Endothelial cell of umbilical vein (primary cell): ENCODE measurements around the gene LRRC66. TPM values are rescaled to one million over a fixed set of nuclear protein-coding genes. Genes with fewer than 3 reads are reported as not detected.

Experiments
- BruUV-seq: library from RNA; stranded (reverse); fragments of 400-500 nt; replicated peaks from 2 replicates; lab custom pipeline; 2021; lab: Mats Ljungman, UMichigan
- CTCF ChIA-PET: fragments of 300-600, 350-600 bp; sonication (Branson Sonifier 250); formaldehyde crosslinking; loops from one replicate; lab custom pipeline; 2021; ENCODE audit warnings: antibody characterized with exemption, inconsistent platforms; lab: Charles Lee
- POLR2A ChIA-PET: fragments of 300-600, 350-600 bp; sonication (Branson Sonifier 250); formaldehyde crosslinking; loops from one replicate; lab custom pipeline; 2021; ENCODE audit warnings: antibody characterized with exemption, inconsistent platforms; lab: Charles Lee
- DNase-seq: peaks from one replicate; pipeline ENCODE4 v3.0.0-alpha.2; 2011; ENCODE audit warnings: low read depth, low spot score
- FAIRE-seq: peaks from 2 replicates; lab custom pipeline; 2011; peaks lifted over from hg19 to GRCh38; lab: Jason Lieb, UNC
- H2AFZ ChIP-seq: 2 replicates; pipeline ENCODE4 v1.6.0; 2012; ENCODE audit warnings: low read depth, low read length, control low read depth, inconsistent platforms
- H3K27ac ChIP-seq: 2 replicates; pipeline ENCODE4 v1.5.1; 2011; ENCODE audit warnings: low read depth, mild to moderate bottlenecking, control low read depth, low read length, moderate library complexity; ENCODE audit not compliant: insufficient read depth
- H3K27me3 ChIP-seq, 2 experiments: 2 replicates each; pipeline versions ENCODE4 v1.6.0 to v1.6.1; 2011; ENCODE audit warnings: low read length in 2 of 2, mixed read lengths in 1 of 2; ENCODE audit not compliant: control insufficient read depth in 2 of 2, insufficient read depth in 2 of 2
- H3K36me3 ChIP-seq, 2 experiments: 2 replicates in 1 of 2; 3 replicates in 1 of 2; pipeline ENCODE4 v1.5.1; 2011; ENCODE audit warnings: low read length in 2 of 2, mild to moderate bottlenecking in 1 of 2, moderate library complexity in 1 of 2; ENCODE audit not compliant: control insufficient read depth in 2 of 2, insufficient read depth in 2 of 2; ENCODE audit errors: extremely low read depth in 1 of 2
- H3K4me1 ChIP-seq: 3 replicates; pipeline ENCODE4 v1.5.1; 2011; ENCODE audit warnings: mild to moderate bottlenecking, low read length; ENCODE audit not compliant: control insufficient read depth, insufficient read depth; ENCODE audit errors: extremely low read depth
- H3K4me2 ChIP-seq: 2 replicates; pipeline ENCODE4 v1.6.1; 2011; ENCODE audit warnings: low read length, control low read depth, mixed read lengths; ENCODE audit not compliant: insufficient read depth
- H3K4me3 ChIP-seq, 3 experiments: fragments of 200-600 bp in 1 of 3; sonication (generic), shearing (Covaris generic) in 1 of 3; replicated peaks in 1 of 3; 2 replicates each; pipeline ENCODE4 v1.5.1; 2011 to 2016; ENCODE audit warnings: control low read depth in 3 of 3, low read length in 3 of 3, mild to moderate bottlenecking in 2 of 3, inconsistent platforms in 1 of 3, low read depth in 1 of 3, moderate library complexity in 1 of 3; ENCODE audit not compliant: insufficient read depth in 1 of 3
- H3K79me2 ChIP-seq: 2 replicates; pipeline ENCODE4 v1.6.0; 2012; ENCODE audit warnings: low read length, inconsistent platforms; ENCODE audit not compliant: control insufficient read depth, insufficient read depth
- H3K9ac ChIP-seq: replicated peaks from 2 replicates; pipeline ENCODE3; 2011; ENCODE audit warnings: low read length, control low read depth; ENCODE audit not compliant: insufficient read depth; ENCODE audit errors: extremely low read depth
- H3K9me1 ChIP-seq: replicated peaks from 3 replicates; pipeline ENCODE4 v1.6.0; 2011; ENCODE audit warnings: mild to moderate bottlenecking, low read length; ENCODE audit not compliant: control insufficient read depth, insufficient read depth; ENCODE audit errors: extremely low read depth
- H3K9me3 ChIP-seq: replicated peaks from 2 replicates; pipeline ENCODE4 v1.5.1; 2012; ENCODE audit warnings: low read length, inconsistent platforms; ENCODE audit not compliant: control insufficient read depth, insufficient read depth
- H4K20me1 ChIP-seq: replicated peaks from 2 replicates; pipeline ENCODE3; 2011; ENCODE audit warnings: mild to moderate bottlenecking, low read length; ENCODE audit not compliant: control insufficient read depth, insufficient read depth; ENCODE audit errors: extremely low read depth
- EZH2 ChIP-seq: IDR thresholded peaks from 2 replicates; pipeline ENCODE4 v1.6.1; 2012; ENCODE audit warnings: borderline replicate concordance, low read depth, mild to moderate bottlenecking, moderate library complexity, low read length, inconsistent platforms; ENCODE audit not compliant: severe bottlenecking
- FOS ChIP-seq: IDR thresholded peaks from 2 replicates; pipeline ENCODE4 v1.6.1; 2011; ENCODE audit warnings: mild to moderate bottlenecking, low read length, moderate library complexity, borderline replicate concordance; ENCODE audit not compliant: insufficient read depth
- GATA2 ChIP-seq: IDR thresholded peaks from 2 replicates; pipeline ENCODE4 v1.7.0; 2011; ENCODE audit warnings: low read depth, mild to moderate bottlenecking, moderate library complexity, mixed read lengths, low read length; ENCODE audit not compliant: insufficient read length, insufficient read depth
- JUN ChIP-seq: IDR thresholded peaks from 2 replicates; pipeline ENCODE4 v1.6.1; 2011; ENCODE audit warnings: borderline replicate concordance, low read depth; ENCODE audit not compliant: insufficient read length, insufficient read depth
- MAX ChIP-seq: IDR thresholded peaks from 2 replicates; pipeline ENCODE4 v1.6.1; 2011; ENCODE audit not compliant: insufficient read depth, insufficient read length
- MYC ChIP-seq: IDR thresholded peaks from one replicate; pipeline ENCODE4 v1.6.1; 2011; ENCODE audit warnings: mild to moderate bottlenecking, low read depth, low read length
- POLR2A ChIP-seq: IDR thresholded peaks from 2 replicates; pipeline ENCODE4 v1.6.1; 2012; ENCODE audit warnings: low read depth, mild to moderate bottlenecking, control low read depth, low read length
- POLR2AphosphoS5 ChIP-seq: IDR thresholded peaks from 2 replicates; pipeline ENCODE4 v1.6.1; 2012; ENCODE audit warnings: low read depth, mild to moderate bottlenecking, control low read depth, low read length, moderate library complexity; ENCODE audit not compliant: insufficient read depth
- dilution Hi-C: fragments of 300-500 bp; cut with MboI; formaldehyde crosslinking; loops from one replicate; pipeline ENCODE4 v1.15.0; 2019; ENCODE audit warnings: low sequenced_read_pairs; ENCODE audit not compliant: extremely low pct_ligation_motif_present
- intact Hi-C: fragments of 100-400 bp; cut with micrococcal nuclease; formaldehyde crosslinking; loops from one replicate; pipeline ENCODE4 v1.10.0; 2022
- polyA plus RNA-seq, 4 experiments: library from polyadenylated mRNA; depleted of rRNA in 3 of 4; stranded (reverse) in 3 of 4; unstranded in 1 of 4; fragments of >200 nt; gene quantifications; 2 replicates each; pipeline versions ENCODE4 v1.2.1 to v1.2.3, GENCODE V29; 2011 to 2012; ENCODE audit warnings: missing spikeins in 1 of 4
- total RNA-seq: library from RNA; stranded (reverse); gene quantifications from 2 replicates; pipeline ENCODE4 v1.2.3, GENCODE V29; 2021
- TF ChIP-seq, protein P1 (sequence below), 2 donors: IDR thresholded peaks; 1 replicate in 1 of 2; 2 replicates in 1 of 2; pipeline ENCODE4 v1.5.1; 2011; ENCODE audit warnings: low read length in 2 of 2, mild to moderate bottlenecking in 2 of 2, moderate library complexity in 2 of 2, control low read depth in 1 of 2, inconsistent platforms in 1 of 2, low read depth in 1 of 2; ENCODE audit not compliant: insufficient read depth in 1 of 2; ENCODE audit errors: extremely low read depth in 1 of 2

Gene LRRC66
- total and polyA plus RNA-seq, 2 donors (not counting 3 experiments of a cell fraction or from before 2014, with no cell fraction given) = 0.15 to 0.27 TPM

DNA sequence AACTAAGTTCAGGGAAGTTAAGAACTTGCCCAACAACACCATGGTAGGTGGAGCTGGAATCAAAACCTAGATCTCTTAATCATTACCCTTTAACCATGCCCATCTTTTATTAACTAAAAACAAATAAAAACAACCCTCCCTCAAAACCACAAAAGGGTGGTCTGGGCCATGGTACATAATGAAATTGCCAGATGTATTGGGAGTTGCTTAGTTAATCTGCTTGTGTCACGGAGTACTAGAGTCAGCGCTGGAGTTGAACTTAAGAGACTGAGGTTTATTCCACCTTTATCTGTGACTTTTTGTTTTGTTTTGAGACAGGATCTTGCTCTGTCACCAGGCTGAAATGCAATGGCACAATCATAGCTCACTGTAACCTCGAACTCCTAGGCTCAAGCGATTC is 13.3 kb downstream of the LRRC66 start:
- Histone ChIP-seq H3K9me3 (no peaks in the 10 kb centered on the region), H3K4me3 (no peak overlapping the region), H2AFZ (no peak overlapping the region), H3K79me2 (no peaks in the 10 kb centered on the region), H3K36me3 (no peaks in the 10 kb centered on the region), H3K27ac (no peak overlapping the region), H3K4me2 (no peak overlapping the region), H3K4me1 (no peaks in the 10 kb centered on the region), H3K9ac (no peak overlapping the region), H3K27me3 (no peaks in the 10 kb centered on the region), H3K9me1 (no peaks in the 10 kb centered on the region), H4K20me1 (no peaks in the 10 kb centered on the region)
- no peak for DNase-seq
- POLR2A ChIA-PET = no interaction called here
- intact Hi-C loops = no loop called here
- BruUV-seq = no TSS peak
- TF ChIP-seq POLR2AphosphoS5 (no peak), POLR2A (no peak)
- FAIRE-seq = no peak
- dilution Hi-C loops = no loop called here
- CTCF ChIA-PET = interaction anchor here (0.9 kb wide), 1 partner anchor 45 kb away, joined by 3 read pairs; no protein-coding TSS in a partner anchor

GRCh38 chr4:52005604-52006273 is 14.4 kb downstream of the LRRC66 start:
- ChIA-PET POLR2A (no interaction called here), CTCF (no interaction called here)
- FAIRE-seq (no peak), DNase-seq (no peak)
- Histone ChIP-seq H3K9me1 (no peaks in the 10 kb centered on the region), H3K9ac (no peak overlapping the region), H4K20me1 (no peaks in the 10 kb centered on the region), H3K4me1 (no peaks in the 10 kb centered on the region), H3K4me3 (no peak overlapping the region), H3K79me2 (no peaks in the 10 kb centered on the region), H3K27ac (no peak overlapping the region), H3K36me3 (no peaks in the 10 kb centered on the region), H3K4me2 (no peak overlapping the region), H2AFZ (no peak overlapping the region), H3K27me3 (no peaks in the 10 kb centered on the region), H3K9me3 (no peaks in the 10 kb centered on the region)
- intact Hi-C loops (no loop called here), dilution Hi-C loops (no loop called here)
- TF ChIP-seq MAX (no peak), FOS (no peak), GATA2 (no peak), POLR2AphosphoS5 (no peak), EZH2 (no peak), POLR2A (no peak), JUN (no peak), MYC (no peak)
- TF ChIP-seq, protein P1, sequence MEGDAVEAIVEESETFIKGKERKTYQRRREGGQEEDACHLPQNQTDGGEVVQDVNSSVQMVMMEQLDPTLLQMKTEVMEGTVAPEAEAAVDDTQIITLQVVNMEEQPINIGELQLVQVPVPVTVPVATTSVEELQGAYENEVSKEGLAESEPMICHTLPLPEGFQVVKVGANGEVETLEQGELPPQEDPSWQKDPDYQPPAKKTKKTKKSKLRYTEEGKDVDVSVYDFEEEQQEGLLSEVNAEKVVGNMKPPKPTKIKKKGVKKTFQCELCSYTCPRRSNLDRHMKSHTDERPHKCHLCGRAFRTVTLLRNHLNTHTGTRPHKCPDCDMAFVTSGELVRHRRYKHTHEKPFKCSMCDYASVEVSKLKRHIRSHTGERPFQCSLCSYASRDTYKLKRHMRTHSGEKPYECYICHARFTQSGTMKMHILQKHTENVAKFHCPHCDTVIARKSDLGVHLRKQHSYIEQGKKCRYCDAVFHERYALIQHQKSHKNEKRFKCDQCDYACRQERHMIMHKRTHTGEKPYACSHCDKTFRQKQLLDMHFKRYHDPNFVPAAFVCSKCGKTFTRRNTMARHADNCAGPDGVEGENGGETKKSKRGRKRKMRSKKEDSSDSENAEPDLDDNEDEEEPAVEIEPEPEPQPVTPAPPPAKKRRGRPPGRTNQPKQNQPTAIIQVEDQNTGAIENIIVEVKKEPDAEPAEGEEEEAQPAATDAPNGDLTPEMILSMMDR (IDR thresholded peaks at IDR 0.05; ENCODE audit: extremely low read depth in 1 of 2, insufficient read depth in 1 of 2, low read depth in 1 of 2, low read length in 2 of 2) = no peak
- BruUV-seq = no TSS peak
